HepG2 (cell line): ENCODE measurements around the gene GLIPR1. TPM values are rescaled to one million over a fixed set of nuclear protein-coding genes. Genes with fewer than 3 reads are reported as not detected.

Experiments
- ATAC-seq: fragments of 200-7000 bp; cut with Tn5 transposase; 3 replicates; pipeline ENCODE4 v1.9.1; 2020; ENCODE audit warnings: mild to moderate bottlenecking, moderate library complexity
- BruUV-seq: library from RNA; stranded (reverse); fragments of 400-500 nt; replicated peaks from 2 replicates; lab custom pipeline; 2021; lab: Mats Ljungman, UMichigan
- CTCF ChIA-PET: fragments of 300-600 bp; formaldehyde crosslinking; extraction: SDS; loops from one replicate; lab custom pipeline; 2021; ENCODE audit warnings: low total read pairs, inconsistent platforms, low intra/inter-chr PET ratio; lab: Yijun Ruan, JAX
- POLR2A ChIA-PET: fragments of 350-600 bp; sonication (Branson Sonifier 250); formaldehyde crosslinking; loops from one replicate; lab custom pipeline; 2020; ENCODE audit warnings: antibody characterized with exemption, inconsistent platforms; lab: Yijun Ruan, JAX
- DNase-seq: peaks from one replicate; pipeline ENCODE4 v3.0.0-alpha.2; 2015; ENCODE audit warnings: low spot score
- FAIRE-seq: peaks from 3 replicates; lab custom pipeline; 2011; peaks lifted over from hg19 to GRCh38; lab: Jason Lieb, UNC
- H2AFZ ChIP-seq: one replicate; pipeline ENCODE4 v1.6.1; 2011; ENCODE audit warnings: low read length, inconsistent platforms
- H3K27ac ChIP-seq: fragments of 300-600 bp; 3 replicates; pipeline ENCODE4 v1.8.0; 2011; ENCODE audit warnings: mixed run types, mild to moderate bottlenecking, mixed read lengths, low read length, inconsistent platforms; ENCODE audit not compliant: insufficient read depth; ENCODE audit errors: extremely low read length
- H3K27me3 ChIP-seq, 2 experiments: fragments of 200-600 bp in 1 of 2; 2 replicates in 1 of 2; 3 replicates in 1 of 2; pipeline versions ENCODE4 v1.6.0 to v1.8.0; 2011; ENCODE audit warnings: low read length in 2 of 2, mild to moderate bottlenecking in 2 of 2, moderate library complexity in 2 of 2, inconsistent platforms in 1 of 2; ENCODE audit not compliant: insufficient read depth in 2 of 2, control insufficient read depth in 1 of 2
- H3K36me3 ChIP-seq, 2 experiments: fragments of 200-600 bp in 1 of 2; replicated peaks in 1 of 2; 2 replicates in 1 of 2; 3 replicates in 1 of 2; pipeline versions ENCODE4 v1.5.1 to v1.8.0; 2011; ENCODE audit warnings: low read length in 2 of 2, inconsistent platforms in 1 of 2; ENCODE audit not compliant: insufficient read depth in 2 of 2, control insufficient read depth in 1 of 2
- H3K4me1 ChIP-seq: 2 replicates; pipeline ENCODE4 v1.5.1; 2012; ENCODE audit warnings: low read length, inconsistent platforms; ENCODE audit not compliant: insufficient read depth
- H3K4me2 ChIP-seq: 2 replicates; pipeline ENCODE4 v1.6.0; 2011; ENCODE audit warnings: low read depth, low read length, inconsistent platforms
- H3K4me3 ChIP-seq, 3 experiments: fragments of 200-600 bp in 1 of 3; sonication (generic), shearing (Covaris generic) in 1 of 3; replicated peaks in 1 of 3; 2 replicates each; pipeline ENCODE4 v1.5.1; 2011 to 2016; ENCODE audit warnings: low read length in 3 of 3, inconsistent platforms in 2 of 3, low read depth in 2 of 3, mild to moderate bottlenecking in 2 of 3, control low read depth in 1 of 3, mixed read lengths in 1 of 3; ENCODE audit not compliant: insufficient read depth in 1 of 3
- H3K79me2 ChIP-seq: one replicate; pipeline ENCODE4 v1.6.1; 2011; ENCODE audit warnings: low read length, inconsistent platforms; ENCODE audit not compliant: insufficient read depth
- H3K9ac ChIP-seq: 2 replicates; pipeline ENCODE4 v1.6.0; 2011; ENCODE audit warnings: mild to moderate bottlenecking, low read depth, low read length, inconsistent platforms; ENCODE audit not compliant: insufficient read depth
- H3K9me3 ChIP-seq: 2 replicates; pipeline ENCODE4 v1.5.1; 2012; ENCODE audit warnings: mild to moderate bottlenecking, low read length
- H4K20me1 ChIP-seq: 2 replicates; pipeline ENCODE4 v1.6.0; 2011; ENCODE audit warnings: inconsistent platforms, mild to moderate bottlenecking, low read length, moderate library complexity; ENCODE audit not compliant: insufficient read depth
- HNF4G ChIP-seq, 2 experiments: sonication (generic) in 1 of 2; formaldehyde crosslinking in 1 of 2; IDR thresholded peaks; 2 replicates each; pipeline versions ENCODE4 v1.4.0 to v1.6.1; 2011 to 2020; ENCODE audit warnings: borderline replicate concordance in 2 of 2, low read depth in 2 of 2, mild to moderate bottlenecking in 2 of 2, low read length in 1 of 2, missing genetic modification reagents in 1 of 2, moderate library complexity in 1 of 2
- NCOA1 ChIP-seq: sonication (generic); formaldehyde crosslinking; IDR thresholded peaks from 2 replicates; pipeline ENCODE4 v1.9.0; 2021; ENCODE audit warnings: missing genetic modification reagents
- TAF1 ChIP-seq: sonication (generic); formaldehyde crosslinking; IDR thresholded peaks from 2 replicates; pipeline ENCODE4 v1.4.0; 2020; ENCODE audit warnings: missing genetic modification reagents
- ZNF652 ChIP-seq: IDR thresholded peaks from 2 replicates; pipeline ENCODE4 v1.6.1; 2016; ENCODE audit warnings: low read depth, borderline replicate concordance
- ZNF878 ChIP-seq: sonication (generic); formaldehyde crosslinking; IDR thresholded peaks from 2 replicates; pipeline ENCODE4 v1.8.1; 2023; ENCODE audit warnings: mild to moderate bottlenecking, missing genetic modification reagents, moderate library complexity
- WGBS: methylation state at CpG from one replicate; pipeline ENCODE4 v1.1.6; 2017; ENCODE audit warnings: low lambda C conversion rate; 5-methylcytosine and 5-hydroxymethylcytosine counted together
- in situ Hi-C: cut with HindIII; loops from 2 replicates; pipeline ENCODE4 v1.10.0; 2017; ENCODE audit warnings: low pct_unique_long_range_greater_than_20kb; ENCODE audit not compliant: extremely low pct_ligation_motif_present
- intact Hi-C: fragments of 100-400 bp; cut with micrococcal nuclease; formaldehyde crosslinking; loops from one replicate; pipeline ENCODE4 v1.10.0; 2022; ENCODE audit not compliant: unreplicated experiment
- polyA plus RNA-seq, 8 experiments: library from polyadenylated mRNA; depleted of rRNA in 3 of 8; stranded (reverse) in 7 of 8; unstranded in 1 of 8; fragments of >200 nt; fragmentation: Illumina TruSeq in 4 of 8; extraction: Trizol in 4 of 8; gene quantifications; 2 replicates each; pipeline versions ENCODE4 v1.2.1 to v1.2.3, GENCODE V29; 2011 to 2016; ENCODE audit warnings: low read depth in 4 of 8, missing spikeins in 1 of 8, mixed read lengths in 1 of 8; ENCODE audit not compliant: insufficient read depth in 1 of 8
- total RNA-seq, 5 experiments: library from RNA; depleted of rRNA; stranded (reverse); fragments of >200 nt; fragmentation: Illumina TruSeq; extraction: Trizol; gene quantifications; 2 replicates each; pipeline ENCODE4 v1.2.3, GENCODE V29; 2016; ENCODE audit warnings: low read depth in 1 of 5
- TF ChIP-seq, protein P1 (sequence below): sonication (generic); formaldehyde crosslinking; IDR thresholded peaks from 2 replicates; pipeline ENCODE4 v1.8.1; 2023; ENCODE audit warnings: mild to moderate bottlenecking, inconsistent platforms, moderate library complexity, missing genetic modification reagents, borderline replicate concordance
- TF ChIP-seq, protein P2 (sequence below): sonication (generic); formaldehyde crosslinking; IDR thresholded peaks from 2 replicates; pipeline ENCODE4 v1.8.0; 2022; ENCODE audit warnings: mild to moderate bottlenecking, missing genetic modification reagents, moderate library complexity

The GLIPR1 gene
- total and polyA plus RNA-seq, 2 of the 13 experiments (the other 11 are each of a cell fraction or from before 2014, with no cell fraction given), result 1.9 to 5.0 TPM

DNA sequence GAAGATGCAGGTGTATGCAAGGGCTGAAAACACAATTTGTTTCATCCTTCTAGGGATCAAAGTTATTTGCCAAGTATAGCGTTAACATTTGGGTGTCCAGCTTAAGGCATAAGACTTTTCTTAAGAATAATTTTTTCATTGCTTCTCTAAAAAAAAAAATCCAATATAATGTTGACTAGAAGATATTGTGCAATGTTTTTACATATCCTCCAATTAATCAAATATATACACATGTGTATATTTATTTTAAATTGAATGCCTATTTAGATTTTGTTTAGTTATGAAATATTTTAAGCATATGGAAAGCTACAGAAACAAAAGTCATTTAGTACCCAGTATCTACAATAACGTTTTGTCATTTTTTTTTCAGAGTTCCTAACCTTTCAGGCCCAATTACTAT, 59.3 kb downstream of the GLIPR1 start:
- ATAC-seq, result no peak
- 17% methylated on average over 2 of the region's 2 CpGs for WGBS

DNA sequence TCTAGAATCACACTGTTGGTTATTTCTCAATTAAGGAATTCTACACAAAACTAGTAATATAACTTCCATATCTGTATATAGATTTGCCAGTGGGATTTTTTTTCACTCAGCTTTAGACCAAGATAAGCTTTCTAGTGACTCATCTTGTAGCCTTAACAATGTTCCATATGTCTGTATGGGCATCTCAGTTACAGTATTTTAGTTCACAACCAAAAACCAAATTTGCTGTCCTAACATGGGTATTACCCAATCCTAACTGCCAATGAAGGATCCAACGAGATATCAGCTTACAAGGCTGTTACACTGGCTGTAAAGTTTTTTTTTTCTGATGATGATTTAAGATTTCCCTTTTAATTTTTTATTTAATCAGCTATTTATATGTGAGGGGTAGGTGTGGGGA, 62.4 kb downstream of the GLIPR1 start:
- H4K20me1 ChIP-seq, result no peaks in the 10 kb centered on the region
- BruUV-seq, result no TSS peak
- H2AFZ ChIP-seq, result no peak overlapping the region
- no peak for DNase-seq
- H3K4me2 ChIP-seq, result no peak overlapping the region
- peaks cover 0 to 8% of the 10 kb centered on the region in 2 experiments; a peak in 1 of 5 replicates for H3K27me3 ChIP-seq
- no peaks in the 10 kb centered on the region for H3K4me1 ChIP-seq
- in situ Hi-C loops (loop anchor here (25.0 kb wide), 1 partner anchor 919 kb away; no protein-coding TSS in a partner anchor), intact Hi-C loops (no loop called here)
- no peak for ATAC-seq
- H3K36me3 ChIP-seq, result no peaks in the 10 kb centered on the region
- H3K79me2 ChIP-seq, result no peaks in the 10 kb centered on the region
- TF ChIP-seq, protein P1, sequence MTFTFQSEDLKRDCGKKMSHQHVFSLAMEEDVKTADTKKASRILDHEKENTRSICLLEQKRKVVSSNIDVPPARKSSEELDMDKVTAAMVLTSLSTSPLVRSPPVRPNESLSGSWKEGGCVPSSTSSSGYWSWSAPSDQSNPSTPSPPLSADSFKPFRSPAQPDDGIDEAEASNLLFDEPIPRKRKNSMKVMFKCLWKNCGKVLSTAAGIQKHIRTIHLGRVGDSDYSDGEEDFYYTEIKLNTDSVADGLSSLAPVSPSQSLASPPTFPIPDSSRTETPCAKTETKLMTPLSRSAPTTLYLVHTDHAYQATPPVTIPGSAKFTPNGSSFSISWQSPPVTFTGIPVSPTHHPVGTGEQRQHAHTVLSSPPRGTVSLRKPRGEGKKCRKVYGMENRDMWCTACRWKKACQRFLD (CRISPR knock-in tag), result no peak
- TF ChIP-seq ZNF652 (CRISPR knock-in tag) (no peak), NCOA1 (CRISPR knock-in tag) (no peak), HNF4G (IDR thresholded peaks at IDR 0.05; ENCODE audit: borderline replicate concordance, low read depth, low read length) (no peak), HNF4G (CRISPR knock-in tag; IDR thresholded peaks at IDR 0.05; ENCODE audit: borderline replicate concordance, low read depth) (no peak)
- TF ChIP-seq, protein P2, sequence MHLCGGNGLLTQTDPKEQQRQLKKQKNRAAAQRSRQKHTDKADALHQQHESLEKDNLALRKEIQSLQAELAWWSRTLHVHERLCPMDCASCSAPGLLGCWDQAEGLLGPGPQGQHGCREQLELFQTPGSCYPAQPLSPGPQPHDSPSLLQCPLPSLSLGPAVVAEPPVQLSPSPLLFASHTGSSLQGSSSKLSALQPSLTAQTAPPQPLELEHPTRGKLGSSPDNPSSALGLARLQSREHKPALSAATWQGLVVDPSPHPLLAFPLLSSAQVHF (CRISPR knock-in tag), result no peak
- no peak overlapping the region for H3K4me3 ChIP-seq
- 3% methylated on average over 1 of the region's 1 CpG for WGBS
- H3K27ac ChIP-seq, result no peak overlapping the region
- no peak for FAIRE-seq
- CTCF ChIA-PET, result no interaction called here
- H3K9me3 ChIP-seq, result no peaks in the 10 kb centered on the region
- H3K9ac ChIP-seq, result no peak overlapping the region
- POLR2A ChIA-PET, result interaction anchor here (0.9 kb wide), 1 partner anchor 489 kb away, joined by 3 read pairs; the partner anchor contains the start of gene PHLDA1

More for the DNA sequence above, 59.3 kb downstream of the GLIPR1 start:
- H3K27ac ChIP-seq, result no peak overlapping the region
- CTCF ChIA-PET, result no interaction called here
- DNase-seq, result no peak
- TF ChIP-seq TAF1 (CRISPR knock-in tag), result no peak
- no peak for TF ChIP-seq ZNF878 (CRISPR knock-in tag)
- TF ChIP-seq, all 625 proteins: peak for 0
- intact Hi-C loops (no loop called here), in situ Hi-C loops (loop anchor here (25.0 kb wide), 1 partner anchor 922 kb away; no protein-coding TSS in a partner anchor)
- Histone ChIP-seq H3K27me3 (peaks cover 0 to 8% of the 10 kb centered on the region in 2 experiments; a peak in 1 of 5 replicates), H3K9ac (no peak overlapping the region), H3K9me3 (no peaks in the 10 kb centered on the region), H3K4me2 (no peak overlapping the region), H3K4me3 (no peak overlapping the region), H4K20me1 (no peaks in the 10 kb centered on the region), H2AFZ (no peak overlapping the region), H3K79me2 (no peaks in the 10 kb centered on the region), H3K4me1 (no peaks in the 10 kb centered on the region), H3K36me3 (no peaks in the 10 kb centered on the region)
- POLR2A ChIA-PET, result no interaction called here
- BruUV-seq, result no TSS peak
- FAIRE-seq, result no peak
